ENCODE measurements around the gene AURKA. TPM values are rescaled to one million over a fixed set of nuclear protein-coding genes. Genes with fewer than 3 reads are reported as not detected.

Gene AURKA
- total RNA-seq, 1 experiment from 2014 or later = 115 TPM

GRCh38 chr20:56389807-56390206 is 2.2 kb downstream of the AURKA start:
- no peak for TF ChIP-seq SIN3A (IDR thresholded peaks at IDR 0.05; ENCODE audit: borderline replicate concordance, insufficient read depth, low read depth, low read length)
- peaks cover 16% of the 10 kb centered on the region for H3K36me3 ChIP-seq (ENCODE audit: control insufficient read depth, insufficient read depth, low read length)
- no peak overlapping the region for H3K27ac ChIP-seq (ENCODE audit: low read length)
- no peak for ATAC-seq
- intact Hi-C loops (cut with micrococcal nuclease; ENCODE audit: unreplicated experiment) (no loop called here), in situ Hi-C loops (cut with HindIII; ENCODE audit: low pct_unique_long_range_greater_than_20kb, low sequenced_read_pairs) (no loop called here)
- H3K4me1 ChIP-seq (ENCODE audit: control insufficient read depth, insufficient read depth, low read length) = peaks cover 26% of the 10 kb centered on the region
- H3K9me3 ChIP-seq (ENCODE audit: control insufficient read depth, insufficient read depth, low read depth, low read length) = no peaks in the 10 kb centered on the region
- no peak for DNase-seq (ENCODE audit: low read depth, low spot score)
- ChIA-PET POLR2A (no interaction called here), CTCF (no interaction called here)
- no peak overlapping the region for H3K4me3 ChIP-seq (ENCODE audit: low read depth in 2 of 2, low read length in 2 of 2)
- BruUV-seq (replicated peaks) = no TSS peak
- no peaks in the 10 kb centered on the region for H3K27me3 ChIP-seq (ENCODE audit: control insufficient read depth, insufficient read depth, low read length)

GRCh38 chr20:56388882-56389281 is 3.1 kb downstream of the AURKA start:
- intact Hi-C loops (cut with micrococcal nuclease; ENCODE audit: unreplicated experiment) = no loop called here
- H3K9me3 ChIP-seq (ENCODE audit: control insufficient read depth, insufficient read depth, low read depth, low read length) = no peaks in the 10 kb centered on the region
- no peak overlapping the region for H3K27ac ChIP-seq (ENCODE audit: low read length)
- DNase-seq (ENCODE audit: low read depth, low spot score) (no peak), ATAC-seq (no peak)
- no peak overlapping the region for H3K4me3 ChIP-seq (ENCODE audit: low read depth in 2 of 2, low read length in 2 of 2)
- ChIA-PET CTCF (no interaction called here), POLR2A (interaction anchor here (0.6 kb wide), 1 partner anchor 31 kb away, joined by 3 read pairs; no protein-coding TSS in a partner anchor)
- peaks cover 18% of the 10 kb centered on the region for H3K4me1 ChIP-seq (ENCODE audit: control insufficient read depth, insufficient read depth, low read length)
- H3K36me3 ChIP-seq (ENCODE audit: control insufficient read depth, insufficient read depth, low read length) = peaks cover 22% of the 10 kb centered on the region
- H3K27me3 ChIP-seq (ENCODE audit: control insufficient read depth, insufficient read depth, low read length) = no peaks in the 10 kb centered on the region
- BruUV-seq (replicated peaks) = no TSS peak
- in situ Hi-C loops (cut with HindIII; ENCODE audit: low pct_unique_long_range_greater_than_20kb, low sequenced_read_pairs) = no loop called here
- TF ChIP-seq REST (IDR thresholded peaks at IDR 0.05; ENCODE audit: insufficient read depth in 1 of 2, low read depth in 2 of 2, low read length in 1 of 2) (no peak), TCF7L2 (IDR thresholded peaks at IDR 0.05; ENCODE audit: low read depth, low read length) (no peak), SIN3A (IDR thresholded peaks at IDR 0.05; ENCODE audit: borderline replicate concordance, insufficient read depth, low read depth, low read length) (no peak), POLR2AphosphoS5 (IDR thresholded peaks at IDR 0.05; ENCODE audit: low read depth, low read length) (no peak)
- TF ChIP-seq, protein P1, sequence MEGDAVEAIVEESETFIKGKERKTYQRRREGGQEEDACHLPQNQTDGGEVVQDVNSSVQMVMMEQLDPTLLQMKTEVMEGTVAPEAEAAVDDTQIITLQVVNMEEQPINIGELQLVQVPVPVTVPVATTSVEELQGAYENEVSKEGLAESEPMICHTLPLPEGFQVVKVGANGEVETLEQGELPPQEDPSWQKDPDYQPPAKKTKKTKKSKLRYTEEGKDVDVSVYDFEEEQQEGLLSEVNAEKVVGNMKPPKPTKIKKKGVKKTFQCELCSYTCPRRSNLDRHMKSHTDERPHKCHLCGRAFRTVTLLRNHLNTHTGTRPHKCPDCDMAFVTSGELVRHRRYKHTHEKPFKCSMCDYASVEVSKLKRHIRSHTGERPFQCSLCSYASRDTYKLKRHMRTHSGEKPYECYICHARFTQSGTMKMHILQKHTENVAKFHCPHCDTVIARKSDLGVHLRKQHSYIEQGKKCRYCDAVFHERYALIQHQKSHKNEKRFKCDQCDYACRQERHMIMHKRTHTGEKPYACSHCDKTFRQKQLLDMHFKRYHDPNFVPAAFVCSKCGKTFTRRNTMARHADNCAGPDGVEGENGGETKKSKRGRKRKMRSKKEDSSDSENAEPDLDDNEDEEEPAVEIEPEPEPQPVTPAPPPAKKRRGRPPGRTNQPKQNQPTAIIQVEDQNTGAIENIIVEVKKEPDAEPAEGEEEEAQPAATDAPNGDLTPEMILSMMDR (IDR thresholded peaks at IDR 0.05) = no peak

DNA sequence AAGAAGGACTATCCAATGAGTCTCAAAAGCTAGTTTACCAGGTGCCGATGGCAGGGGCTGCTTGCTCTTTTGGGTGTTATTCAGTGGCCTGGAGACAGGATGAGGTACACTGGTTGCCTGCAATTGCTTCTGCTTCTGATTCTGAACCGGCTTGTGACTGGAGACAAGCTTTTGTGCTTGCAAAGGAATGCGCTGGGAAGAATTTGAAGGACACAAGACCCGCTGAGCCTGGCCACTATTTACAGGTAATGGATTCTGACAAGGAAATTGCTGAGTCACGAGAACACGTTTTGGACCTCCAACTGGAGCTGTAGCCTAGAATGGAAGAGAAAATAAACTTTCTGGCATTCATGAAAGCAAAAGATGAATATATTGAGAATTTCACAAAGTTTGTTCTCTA is 5.8 kb downstream of the AURKA start:
- Histone ChIP-seq H3K9me3 (ENCODE audit: control insufficient read depth, insufficient read depth, low read depth, low read length) (no peaks in the 10 kb centered on the region), H3K4me3 (ENCODE audit: low read depth in 2 of 2, low read length in 2 of 2) (no peak overlapping the region), H3K36me3 (ENCODE audit: control insufficient read depth, insufficient read depth, low read length) (peaks cover 37% of the 10 kb centered on the region), H3K27ac (ENCODE audit: low read length) (no peak overlapping the region), H3K4me1 (ENCODE audit: control insufficient read depth, insufficient read depth, low read length) (peaks cover 14% of the 10 kb centered on the region), H3K27me3 (ENCODE audit: control insufficient read depth, insufficient read depth, low read length) (no peaks in the 10 kb centered on the region)
- ATAC-seq = no peak
- intact Hi-C loops (cut with micrococcal nuclease; ENCODE audit: unreplicated experiment) (no loop called here), in situ Hi-C loops (cut with HindIII; ENCODE audit: low pct_unique_long_range_greater_than_20kb, low sequenced_read_pairs) (no loop called here)
- CTCF ChIA-PET = no interaction called here
- DNase-seq (ENCODE audit: low read depth, low spot score) = no peak
- POLR2A ChIA-PET = interaction anchor here (0.6 kb wide), 1 partner anchor 27 kb away, joined by 8 read pairs; the partner anchor contains the start of gene FAM210B
- TF ChIP-seq SIN3A (IDR thresholded peaks at IDR 0.05; ENCODE audit: borderline replicate concordance, insufficient read depth, low read depth, low read length) = no peak
- TF ChIP-seq TCF7L2 (IDR thresholded peaks at IDR 0.05; ENCODE audit: low read depth, low read length) = no peak
- TF ChIP-seq REST (IDR thresholded peaks at IDR 0.05; ENCODE audit: insufficient read depth in 1 of 2, low read depth in 2 of 2, low read length in 1 of 2) = no peak
- TF ChIP-seq POLR2AphosphoS5 (IDR thresholded peaks at IDR 0.05; ENCODE audit: low read depth, low read length) = no peak
- TF ChIP-seq, protein P1 (IDR thresholded peaks at IDR 0.05) = no peak
- no TSS peak for BruUV-seq (replicated peaks)

Data from Panc1 (cell line).